ENCODE data around the gene VEZT. TPM values are rescaled to one million over a fixed set of nuclear protein-coding genes. Genes with fewer than 3 reads are reported as not detected.

Gene VEZT
- total and polyA plus RNA-seq, 10 of the 15 experiments (the other 5 are each of a cell fraction or from before 2014, with no cell fraction given), result 32.8 to 134 (median 66.2) TPM

- peak; percentile 29; the same call in 1 of the 2 replicates for TF ChIP-seq USF2 (IDR thresholded peaks at IDR 0.05; ENCODE audit: borderline replicate concordance, low read depth, low read length)
- TF ChIP-seq ETV6 (conservative IDR thresholded peaks at IDR 0.05 in 1 of 2, IDR thresholded peaks at IDR 0.05 in 1 of 2; ENCODE audit: borderline replicate concordance in 1 of 2, low read depth in 1 of 2), result 0 out of 4 replicates have a peak, but pooled peaks of 1 of the 2 experiments have one; percentile 11
- no peak for TF ChIP-seq NFIC (IDR thresholded peaks at IDR 0.05; ENCODE audit: low read depth, low read length)
- no peak; the same call in 1 of the 2 replicates for TF ChIP-seq NFYA (IDR thresholded peaks at IDR 0.05; ENCODE audit: borderline replicate concordance, low read depth, low read length)
- peak; percentile 35; the same call in 1 of the 2 replicates for TF ChIP-seq CEBPZ (IDR thresholded peaks at IDR 0.05; ENCODE audit: low read depth, low read length)
- peak; percentile 52 to 73 (median 53); a peak in 5 of 6 replicates for TF ChIP-seq CTCF (IDR thresholded peaks at IDR 0.05 in 2 of 3, conservative IDR thresholded peaks at IDR 0.05 in 1 of 3; ENCODE audit: control insufficient read depth in 2 of 3, extremely low read depth in 1 of 3, insufficient read depth in 1 of 3, low read depth in 3 of 3, low read length in 3 of 3)
- peak; percentile 47 for TF ChIP-seq USF1 (IDR thresholded peaks at IDR 0.05; ENCODE audit: borderline replicate concordance, extremely low read length, insufficient read depth, low read depth, low read length)
- TF ChIP-seq TBL1XR1 (IDR thresholded peaks at IDR 0.05; ENCODE audit: low read depth, low read length), result no peak
- TF ChIP-seq SP1 (IDR thresholded peaks at IDR 0.05; ENCODE audit: low read depth, low read length), result peak; percentile 98
- TF ChIP-seq NRF1 (conservative IDR thresholded peaks at IDR 0.05; ENCODE audit: low read depth, low read length), result no peak
- peak; percentile 91 for TF ChIP-seq IKZF1 (conservative IDR thresholded peaks at IDR 0.05)
- no peak for TF ChIP-seq BRCA1 (IDR thresholded peaks at IDR 0.05; ENCODE audit: low read depth, low read length)
- TF ChIP-seq TCF12 (IDR thresholded peaks at IDR 0.05; ENCODE audit: low read depth, low read length), result peak; percentile 58; the same call in 1 of the 2 replicates
- peak; percentile 96 for TF ChIP-seq CREB1 (IDR thresholded peaks at IDR 0.05; ENCODE audit: low read depth)
- no peak for TF ChIP-seq SUPT20H (IDR thresholded peaks at IDR 0.05; ENCODE audit: borderline replicate concordance, control insufficient read depth, low read depth, low read length)
- peak; percentile 82 to 94 for TF ChIP-seq BHLHE40 (IDR thresholded peaks at IDR 0.05; ENCODE audit: borderline replicate concordance in 1 of 2, low read depth in 2 of 2, low read length in 1 of 2)
- peak; percentile 70 for TF ChIP-seq MXI1 (IDR thresholded peaks at IDR 0.05; ENCODE audit: low read depth, low read length)
- peak; percentile 9; the same call in 1 of the 2 replicates for TF ChIP-seq ZNF207 (IDR thresholded peaks at IDR 0.05; ENCODE audit: borderline replicate concordance)
These were observed at the start of gene VEZT, which contains the start of gene FGD6 (continued) for GRCh38 chr12:95217377-95218149.
